Type B pancreatic cell (in vitro differentiated cells): ENCODE results near the gene EFEMP1. TPM values are rescaled to one million over a fixed set of nuclear protein-coding genes. Genes with fewer than 3 reads are reported as not detected.

Experiments used
- DNase-seq: peaks from one replicate; pipeline ENCODE4 v3.0.0; 2021; ENCODE audit warnings: mixed read lengths; ENCODE audit not compliant: unreplicated experiment; ENCODE audit errors: extremely low spot score
- H3K27ac Mint-ChIP-seq: 2 replicates; pipeline ENCODE4 v1.8.0; 2021; ENCODE audit warnings: mild to moderate bottlenecking, mixed read lengths
- H3K27me3 Mint-ChIP-seq: 2 replicates; pipeline ENCODE4 v1.8.0; 2021; ENCODE audit warnings: mixed read lengths
- H3K36me3 Mint-ChIP-seq: 2 replicates; pipeline ENCODE4 v1.8.0; 2021; ENCODE audit warnings: mixed read lengths
- H3K4me1 Mint-ChIP-seq: one replicate; pipeline ENCODE4 v1.8.0; 2021; ENCODE audit warnings: mixed read lengths; ENCODE audit not compliant: unreplicated experiment
- H3K4me3 Mint-ChIP-seq: 2 replicates; pipeline ENCODE4 v1.8.0; 2021; ENCODE audit warnings: mild to moderate bottlenecking, mixed read lengths
- H3K9me3 Mint-ChIP-seq: 2 replicates; pipeline ENCODE4 v1.8.0; 2021; ENCODE audit warnings: mixed read lengths
- CTCF ChIP-seq: fragments of 200-600 bp; sonication (generic); conservative IDR thresholded peaks from 2 replicates; pipeline ENCODE4 v1.5.0; 2021; ENCODE audit warnings: antibody characterized with exemption, mild to moderate bottlenecking
- total RNA-seq: library from RNA; stranded (reverse); gene quantifications from 2 replicates; pipeline ENCODE4 v1.2.1, GENCODE V29; 2021; ENCODE audit warnings: low replicate concordance

The EFEMP1 gene
- total RNA-seq, 1 donor from 2014 or later = 92.5 TPM

GRCh38 chr2:55954306-55955035 is 30.9 kb upstream of the EFEMP1 start:
- no peak overlapping the region for H3K27ac Mint-ChIP-seq
- H3K36me3 Mint-ChIP-seq = no peaks in the 10 kb centered on the region
- peaks cover 4% of the 10 kb centered on the region for H3K4me1 Mint-ChIP-seq
- H3K27me3 Mint-ChIP-seq = peaks cover 6% of the 10 kb centered on the region
- H3K9me3 Mint-ChIP-seq = no peaks in the 10 kb centered on the region
- H3K4me3 Mint-ChIP-seq = no peak overlapping the region
- TF ChIP-seq CTCF = no peak
- no peak for DNase-seq

GRCh38 chr2:55952415-55952814 is 28.8 kb upstream of the EFEMP1 start:
- Mint-ChIP-seq H3K4me3 (no peak overlapping the region), H3K36me3 (no peaks in the 10 kb centered on the region), H3K4me1 (peaks cover 13% of the 10 kb centered on the region), H3K27ac (no peak overlapping the region), H3K9me3 (no peaks in the 10 kb centered on the region), H3K27me3 (peaks cover 6% of the 10 kb centered on the region)
- no peak for TF ChIP-seq CTCF
- no peak for DNase-seq

- TF ChIP-seq CTCF = no peak
- Mint-ChIP-seq H3K9me3 (no peaks in the 10 kb centered on the region), H3K4me3 (no peak overlapping the region), H3K27ac (no peak overlapping the region), H3K27me3 (peaks cover 6% of the 10 kb centered on the region), H3K4me1 (peaks cover 13% of the 10 kb centered on the region), H3K36me3 (no peaks in the 10 kb centered on the region)
- no peak for DNase-seq
Observed at GRCh38 chr2:55951533-55951932, 28.0 kb upstream of the EFEMP1 start.

GRCh38 chr2:55949613-55950012 is 26.0 kb upstream of the EFEMP1 start:
- Mint-ChIP-seq H3K27ac (no peak overlapping the region), H3K4me1 (peaks cover 13% of the 10 kb centered on the region), H3K9me3 (no peaks in the 10 kb centered on the region), H3K27me3 (peaks cover 6% of the 10 kb centered on the region), H3K4me3 (no peak overlapping the region), H3K36me3 (no peaks in the 10 kb centered on the region)
- no peak for TF ChIP-seq CTCF
- no peak for DNase-seq

GRCh38 chr2:55949211-55949610 is 25.6 kb upstream of the EFEMP1 start:
- no peak for TF ChIP-seq CTCF
- no peak overlapping the region for H3K4me3 Mint-ChIP-seq
- DNase-seq = no peak
- no peaks in the 10 kb centered on the region for H3K9me3 Mint-ChIP-seq
- no peaks in the 10 kb centered on the region for H3K36me3 Mint-ChIP-seq
- H3K27ac Mint-ChIP-seq = no peak overlapping the region
- peaks cover 13% of the 10 kb centered on the region for H3K4me1 Mint-ChIP-seq
- H3K27me3 Mint-ChIP-seq = peaks cover 6% of the 10 kb centered on the region
